BLaER1 (cell line): ENCODE data around the gene ACOT13.
"Not testable (repeated sequence)": the region's sequence is repeated elsewhere in the genome, so short reads cannot be mapped to it uniquely, and the experiment has no call there.

Source experiments
- H3K27ac ChIP-seq: shearing (Covaris generic); formaldehyde crosslinking; 2 replicates; pipeline ENCODE4 v1.8.1; 2022
- H3K27me3 ChIP-seq: shearing (Covaris generic); formaldehyde crosslinking; 2 replicates; pipeline ENCODE4 v1.8.1; 2022
- H3K36me3 ChIP-seq: shearing (Covaris generic); formaldehyde crosslinking; 2 replicates; pipeline ENCODE4 v1.8.1; 2022
- H3K4me1 ChIP-seq: shearing (Covaris generic); formaldehyde crosslinking; 2 replicates; pipeline ENCODE4 v1.8.1; 2022
- H3K4me2 ChIP-seq: shearing (Covaris generic); formaldehyde crosslinking; 2 replicates; pipeline ENCODE4 v1.8.1; 2022
- H3K4me3 ChIP-seq: shearing (Covaris generic); formaldehyde crosslinking; 2 replicates; pipeline ENCODE4 v1.8.1; 2022
- H3K9ac ChIP-seq: shearing (Covaris generic); formaldehyde crosslinking; 2 replicates; pipeline ENCODE4 v1.8.1; 2022
- H3K9me3 ChIP-seq: shearing (Covaris generic); formaldehyde crosslinking; 2 replicates; pipeline ENCODE4 v1.8.1; 2022
- H4K20me1 ChIP-seq: shearing (Covaris generic); formaldehyde crosslinking; 2 replicates; pipeline ENCODE4 v1.8.1; 2022
- Cebpa-rat ChIP-seq: shearing (Covaris generic); IDR thresholded peaks from 2 replicates; pipeline ENCODE4 v1.8.1; 2022

ACOT13 gene

DNA sequence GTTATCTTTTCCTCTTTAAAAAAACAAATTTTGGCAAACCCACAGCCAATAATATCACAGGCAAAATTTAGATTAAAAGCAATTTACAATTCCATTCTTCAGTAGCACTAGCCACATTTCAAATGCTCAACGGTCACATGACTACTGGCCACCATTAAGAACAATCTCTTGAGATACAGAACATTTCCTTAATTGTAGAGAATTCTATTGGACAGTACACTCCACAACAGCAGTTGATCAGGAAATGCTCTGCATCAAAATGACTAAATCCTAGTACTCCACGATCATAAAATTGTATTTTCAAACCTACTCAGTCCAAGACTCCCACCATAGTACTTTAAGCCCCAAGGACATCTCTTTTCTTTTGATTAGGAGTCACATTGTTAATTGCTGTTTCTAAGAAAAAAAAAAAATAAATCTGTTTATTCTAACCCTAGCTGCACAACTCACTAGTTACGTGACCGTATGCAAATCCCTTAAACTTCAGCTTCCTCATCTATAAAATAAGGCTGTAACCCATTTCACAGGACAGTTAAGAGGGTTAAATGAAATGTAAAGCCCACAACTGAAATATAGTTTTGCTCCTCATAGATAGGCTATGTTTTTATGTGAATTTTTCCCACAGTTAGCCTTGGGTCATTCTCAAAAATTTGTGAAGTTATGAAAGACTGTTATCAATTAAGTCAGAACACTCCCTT lies 42.3 kb downstream of the ACOT13 start:
- no peaks in the 10 kb centered on the region for H3K27me3 ChIP-seq
- no peaks in the 10 kb centered on the region for H3K4me1 ChIP-seq
- no peak overlapping the region for H3K4me3 ChIP-seq
- peaks cover 100% of the 10 kb centered on the region for H4K20me1 ChIP-seq
- no peak overlapping the region for H3K9ac ChIP-seq
- no peak for TF ChIP-seq Cebpa-rat
- H3K27ac ChIP-seq, result no peak overlapping the region
- H3K9me3 ChIP-seq, result no peaks in the 10 kb centered on the region
- peaks cover 99% of the 10 kb centered on the region for H3K36me3 ChIP-seq
- H3K4me2 ChIP-seq, result no peak overlapping the region

DNA sequence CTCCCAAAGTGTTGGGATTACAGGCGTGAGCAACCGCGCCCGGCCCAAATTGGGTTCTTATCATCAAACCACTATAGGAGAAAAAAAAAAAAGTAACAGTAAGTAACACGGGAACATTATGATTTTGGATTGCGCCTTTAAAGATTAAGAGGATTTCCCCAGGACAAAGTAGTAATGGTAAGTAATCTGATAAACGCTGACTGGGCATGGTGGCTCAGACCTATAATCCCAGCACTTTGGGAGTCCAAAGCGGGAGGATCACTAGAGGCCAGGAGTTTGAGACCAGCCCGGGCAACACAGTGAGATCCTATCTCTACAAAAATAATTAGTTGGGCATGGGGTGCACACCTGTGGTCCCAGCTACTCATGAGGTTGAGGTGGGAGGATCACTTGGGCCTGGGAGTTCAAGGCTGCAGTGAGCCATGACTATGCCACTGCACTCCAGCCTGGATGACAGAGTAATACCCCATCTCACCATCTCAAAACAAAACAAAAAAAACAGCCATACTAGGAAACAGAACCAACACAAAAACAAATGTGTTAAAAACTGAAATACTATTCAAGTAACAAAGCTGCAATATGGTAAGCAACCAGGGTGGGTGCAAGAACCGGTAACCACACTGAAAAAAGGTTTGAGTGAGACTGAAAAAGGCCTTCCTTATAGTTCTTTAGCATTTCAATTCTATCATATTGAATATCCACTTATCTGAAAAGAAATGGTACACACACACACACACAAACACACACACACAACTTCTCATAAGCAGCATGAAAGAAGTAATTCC lies 43.8 kb downstream of the ACOT13 start:
- H3K4me2 ChIP-seq, result no peak overlapping the region
- no peaks in the 10 kb centered on the region for H3K27me3 ChIP-seq
- H4K20me1 ChIP-seq, result peaks cover 100% of the 10 kb centered on the region
- H3K9ac ChIP-seq, result no peak overlapping the region
- no peak overlapping the region for H3K27ac ChIP-seq
- no peak overlapping the region for H3K4me3 ChIP-seq
- TF ChIP-seq Cebpa-rat, result no peak
- no peaks in the 10 kb centered on the region for H3K9me3 ChIP-seq
- peaks cover 99% of the 10 kb centered on the region for H3K36me3 ChIP-seq
- peaks cover 14% of the 10 kb centered on the region for H3K4me1 ChIP-seq

DNA sequence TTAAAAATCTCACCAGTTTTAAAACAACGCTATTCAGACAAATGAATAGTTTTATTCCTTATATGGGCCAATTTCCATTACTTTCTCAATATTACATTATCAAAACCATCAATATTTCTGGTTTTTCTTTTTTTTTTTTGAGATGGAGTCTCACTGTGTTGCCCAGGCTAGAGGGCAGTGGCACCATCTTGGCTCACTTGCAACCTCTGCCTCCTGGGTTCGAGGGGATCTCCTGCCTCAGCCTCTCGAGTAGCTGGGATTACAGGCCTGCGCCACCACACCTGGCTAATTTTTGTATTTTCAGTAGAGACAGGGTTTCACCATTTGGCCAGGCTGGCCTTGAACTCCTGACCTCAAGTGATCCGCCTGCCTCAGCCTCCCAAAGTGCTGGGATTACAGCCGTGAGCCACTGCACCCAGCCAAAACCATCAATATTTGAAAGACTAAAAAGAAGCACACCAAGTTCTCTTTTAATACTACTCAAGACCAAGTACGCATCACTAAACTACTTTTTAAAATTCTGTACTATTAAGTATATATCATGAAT lies 49.8 kb downstream of the ACOT13 start:
- peaks cover 59% of the 10 kb centered on the region for H3K36me3 ChIP-seq
- peak overlapping the region; percentile 95; the same call in 1 of the 2 replicates for H3K4me3 ChIP-seq
- H3K4me2 ChIP-seq, result peak overlapping the region; percentile 98
- peaks cover 80% of the 10 kb centered on the region for H4K20me1 ChIP-seq
- not testable (repeated sequence) for H3K9ac ChIP-seq, H3K27me3 ChIP-seq, H3K9me3 ChIP-seq, H3K27ac ChIP-seq
- H3K4me1 ChIP-seq, result peaks cover 50% of the 10 kb centered on the region

DNA sequence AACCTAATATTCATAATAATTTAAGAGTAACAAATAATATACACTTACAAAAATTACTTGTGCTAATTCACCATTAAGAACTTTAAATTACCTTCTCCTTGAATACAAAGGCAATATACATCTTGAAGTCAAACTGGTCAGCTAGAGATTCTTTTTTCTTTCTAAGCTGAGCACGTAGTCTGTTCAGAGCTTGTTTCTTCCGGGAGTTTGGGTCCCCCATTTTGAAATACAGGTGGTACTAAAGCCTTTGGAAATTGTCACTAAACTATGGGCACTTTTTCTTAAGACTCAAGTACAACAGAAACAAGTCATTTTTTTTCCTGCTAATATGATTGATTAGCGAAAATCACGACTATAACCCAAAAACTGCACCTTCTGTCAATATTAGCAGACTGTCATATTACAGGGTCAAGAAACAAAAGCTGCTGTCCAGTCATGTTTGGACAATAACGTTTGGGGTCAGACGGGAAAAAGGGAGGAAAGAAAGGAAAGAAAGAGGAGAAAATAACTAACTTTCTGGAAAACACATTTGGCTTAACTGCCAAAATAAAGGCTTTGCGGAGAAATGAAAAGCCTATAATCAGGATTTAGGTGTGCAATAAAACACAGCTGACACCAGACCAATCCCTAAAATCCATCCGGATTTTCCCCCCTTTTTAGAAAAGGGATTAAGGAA lies 51.7 kb downstream of the ACOT13 start:
- Histone ChIP-seq H3K9me3 (no peaks in the 10 kb centered on the region; the same call in 1 of the 2 replicates), H3K4me3 (peak overlapping the region; percentile 95), H4K20me1 (peaks cover 61% of the 10 kb centered on the region), H3K4me1 (peaks cover 55% of the 10 kb centered on the region), H3K36me3 (peaks cover 40% of the 10 kb centered on the region), H3K27me3 (no peaks in the 10 kb centered on the region), H3K27ac (peak overlapping the region; percentile 96), H3K9ac (peak overlapping the region; percentile 99), H3K4me2 (peak overlapping the region; percentile 98)
- no peak for TF ChIP-seq Cebpa-rat

DNA sequence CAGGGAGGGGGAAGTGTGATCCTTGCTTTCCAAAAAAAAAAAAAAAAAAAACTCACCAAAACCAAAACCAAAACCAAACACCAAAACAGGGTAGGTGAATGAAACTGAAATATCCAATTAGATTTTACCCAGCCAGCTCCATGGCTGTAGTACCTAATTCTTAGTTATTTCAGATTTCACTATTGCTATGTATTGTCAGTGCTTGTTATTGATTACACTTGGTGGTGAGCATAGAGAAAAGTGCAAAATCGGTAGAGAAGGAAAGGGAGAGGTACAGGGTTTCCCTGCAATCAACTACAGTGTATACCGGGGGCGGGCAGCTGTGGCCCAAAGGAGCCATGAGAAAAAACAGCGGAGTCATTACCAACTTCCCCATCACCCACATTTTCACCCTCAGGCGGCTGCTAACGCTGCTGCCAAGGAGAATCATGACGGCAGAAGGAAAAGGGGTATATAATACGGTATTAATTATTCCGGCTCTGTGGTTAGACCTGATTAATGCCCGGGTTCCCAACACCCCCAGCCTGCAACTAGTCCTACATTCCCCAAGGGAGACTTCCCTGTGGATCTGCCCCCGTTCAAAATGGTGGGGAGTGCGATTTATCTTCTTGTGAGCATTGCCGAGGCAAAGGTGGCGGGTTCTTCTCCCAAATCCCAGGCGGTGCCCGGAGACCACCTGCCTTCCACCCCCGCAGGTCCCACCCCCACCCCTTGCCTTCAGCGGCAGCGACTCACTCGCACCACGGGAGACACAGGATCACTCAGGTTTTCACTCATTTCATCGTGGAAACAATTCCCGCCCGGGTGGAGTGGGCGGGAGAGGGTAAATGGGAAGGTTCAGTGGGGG lies 52.5 kb downstream of the ACOT13 start, which contains the start of gene C6orf62:
C6orf62 (minus strand) TSS at position 30 of the 847 bp plus-strand sequence. CDS start 486 bp downstream, outside the sequence.
- Histone ChIP-seq H3K27me3 (no peaks in the 10 kb centered on the region), H3K27ac (peak within 1 kb of the TSS; percentile 96), H4K20me1 (peaks cover 53% of the 10 kb centered on the region), H3K9ac (peak within 1 kb of the TSS; percentile 99), H3K9me3 (no peaks in the 10 kb centered on the region; the same call in 1 of the 2 replicates), H3K4me1 (peaks cover 55% of the 10 kb centered on the region), H3K4me3 (peak within 1 kb of the TSS; percentile 95), H3K4me2 (peak within 1 kb of the TSS; percentile 98), H3K36me3 (peaks cover 32% of the 10 kb centered on the region)
- no peak for TF ChIP-seq Cebpa-rat

DNA sequence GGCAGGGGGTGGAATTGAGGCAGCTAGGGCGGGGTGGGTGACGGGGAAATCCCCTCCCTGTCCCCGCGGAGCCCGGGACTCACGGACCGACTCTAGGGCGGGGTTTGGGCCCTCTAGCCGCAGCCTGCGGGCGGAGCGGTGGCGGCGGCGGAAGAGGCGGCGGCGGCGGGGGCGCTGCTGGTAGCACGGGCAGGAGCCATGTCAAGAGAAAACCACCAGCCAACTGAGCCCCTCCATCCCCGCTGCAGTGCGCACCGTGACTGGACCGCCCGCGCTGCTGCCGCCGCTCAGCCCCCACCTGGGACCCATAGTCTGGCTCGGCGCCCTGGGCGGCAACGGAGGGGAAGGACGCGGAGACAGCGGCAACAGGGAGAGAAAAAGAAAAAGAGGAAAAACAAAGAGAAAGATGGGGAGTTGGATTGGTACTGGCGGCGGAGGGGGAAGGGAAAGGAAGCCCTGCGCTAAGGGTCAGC lies 53.3 kb downstream of the ACOT13 start:
- no peak for TF ChIP-seq Cebpa-rat

DNA sequence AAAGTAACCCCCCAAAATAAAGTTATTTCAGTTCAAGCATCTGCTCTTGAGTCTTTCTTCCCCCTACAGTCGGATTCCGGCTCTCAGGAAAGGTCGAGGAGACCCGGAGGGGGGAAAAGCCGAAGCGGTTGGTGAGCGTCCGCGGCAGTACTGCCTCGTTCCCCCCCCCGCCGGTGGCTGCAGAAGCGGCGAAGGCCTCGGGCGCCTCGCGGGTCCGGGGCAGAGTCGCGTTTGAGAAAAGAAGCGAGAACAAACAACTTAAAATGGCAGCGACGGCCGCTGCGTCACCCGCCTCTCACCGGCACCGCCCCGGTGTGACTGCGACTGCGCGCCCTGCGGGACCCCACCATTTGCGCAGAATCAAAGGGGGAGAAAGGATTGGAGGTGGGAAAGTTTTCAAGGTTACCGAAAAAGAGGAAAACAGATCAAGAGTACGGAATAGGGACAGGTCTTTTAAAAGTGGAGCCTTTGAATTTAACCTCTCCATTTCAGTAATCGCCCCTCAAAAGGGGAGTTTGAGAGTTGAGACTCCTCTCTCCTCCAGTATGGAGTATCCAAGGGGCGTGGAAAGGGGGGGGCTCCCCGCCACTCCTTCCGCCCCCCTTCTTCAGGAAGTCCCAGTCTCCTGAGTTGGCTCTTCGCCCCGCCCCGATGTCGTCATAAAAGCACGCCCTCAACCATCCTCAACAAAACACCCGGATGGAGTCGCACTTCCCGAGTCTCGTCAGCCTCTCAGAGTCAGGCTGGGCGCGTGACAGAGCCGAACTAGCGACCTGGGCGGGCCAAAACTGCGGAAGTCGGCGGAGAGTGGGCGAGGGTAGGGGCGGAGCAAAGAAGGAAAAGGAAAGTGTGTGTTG lies 54.0 kb downstream of the ACOT13 start:
- Histone ChIP-seq H3K9me3 (no peaks in the 10 kb centered on the region; the same call in 1 of the 2 replicates), H3K4me2 (peak overlapping the region; percentile 67), H4K20me1 (peaks cover 39% of the 10 kb centered on the region), H3K36me3 (peaks cover 17% of the 10 kb centered on the region), H3K27me3 (no peaks in the 10 kb centered on the region), H3K27ac (peak overlapping the region; percentile 96), H3K4me3 (peak overlapping the region; percentile 95), H3K4me1 (peaks cover 40% of the 10 kb centered on the region), H3K9ac (peak overlapping the region; percentile 99)
- TF ChIP-seq Cebpa-rat, result no peak

More for the DNA sequence above, 53.3 kb downstream of the ACOT13 start:
- Histone ChIP-seq H4K20me1 (peaks cover 45% of the 10 kb centered on the region), H3K27ac (peak overlapping the region; percentile 96), H3K4me1 (peaks cover 47% of the 10 kb centered on the region), H3K9ac (peak overlapping the region; percentile 99), H3K9me3 (no peaks in the 10 kb centered on the region; the same call in 1 of the 2 replicates), H3K27me3 (no peaks in the 10 kb centered on the region), H3K36me3 (peaks cover 24% of the 10 kb centered on the region), H3K4me2 (peak overlapping the region; percentile 59), H3K4me3 (peak overlapping the region; percentile 95)
